Measurements from ENCODE around the gene NR2F6. TPM values are rescaled to one million over a fixed set of nuclear protein-coding genes. Genes with fewer than 3 reads are reported as not detected.

NR2F6 gene
- total and polyA plus RNA-seq, 2 experiments from 2014 or later, result 124 to 173 TPM

GRCh38 chr19:17240826-17241399 lies 4.8 kb downstream of the NR2F6 start:
- H3K4me1 ChIP-seq (ENCODE audit: low read depth), result peaks cover 13% of the 10 kb centered on the region
- no peak overlapping the region for H3K27ac ChIP-seq
- H3K9me3 ChIP-seq (ENCODE audit: low read depth), result no peaks in the 10 kb centered on the region
- TF ChIP-seq CTCF (IDR thresholded peaks at IDR 0.05; ENCODE audit: low read depth, low read length), result no peak
- H3K36me3 ChIP-seq, result peaks cover 9% of the 10 kb centered on the region
- no peaks in the 10 kb centered on the region for H3K27me3 ChIP-seq
- H3K4me3 ChIP-seq, result no peak overlapping the region
- no peak for DNase-seq (ENCODE audit: low read depth in 1 of 2, low spot score in 1 of 2)

- Histone ChIP-seq H3K9me3 (ENCODE audit: low read depth) (no peaks in the 10 kb centered on the region), H3K27me3 (no peaks in the 10 kb centered on the region), H3K27ac (no peak overlapping the region), H3K36me3 (peaks cover 9% of the 10 kb centered on the region), H3K4me1 (ENCODE audit: low read depth) (peaks cover 16% of the 10 kb centered on the region), H3K4me3 (no peak overlapping the region)
- DNase-seq (ENCODE audit: low read depth in 1 of 2, low spot score in 1 of 2), result no peak
- no peak for TF ChIP-seq CTCF (IDR thresholded peaks at IDR 0.05; ENCODE audit: low read depth, low read length)
These were observed 5.5 kb downstream of the NR2F6 start for GRCh38 chr19:17240062-17240752.

- no peak overlapping the region for H3K27ac ChIP-seq
- TF ChIP-seq CTCF (IDR thresholded peaks at IDR 0.05; ENCODE audit: low read depth, low read length), result no peak
- no peak for DNase-seq (ENCODE audit: low read depth in 1 of 2, low spot score in 1 of 2)
- peaks cover 13% of the 10 kb centered on the region for H3K4me1 ChIP-seq (ENCODE audit: low read depth)
- H3K4me3 ChIP-seq, result no peak overlapping the region
- no peaks in the 10 kb centered on the region for H3K27me3 ChIP-seq
- peaks cover 13% of the 10 kb centered on the region for H3K36me3 ChIP-seq
- H3K9me3 ChIP-seq (ENCODE audit: low read depth), result no peaks in the 10 kb centered on the region
These were observed 7.7 kb downstream of the NR2F6 start for GRCh38 chr19:17237747-17238706.

GRCh38 chr19:17236811-17237543 lies 8.7 kb downstream of the NR2F6 start:
- Histone ChIP-seq H3K27me3 (no peaks in the 10 kb centered on the region), H3K9me3 (ENCODE audit: low read depth) (no peaks in the 10 kb centered on the region), H3K36me3 (peaks cover 22% of the 10 kb centered on the region), H3K4me1 (ENCODE audit: low read depth) (peaks cover 13% of the 10 kb centered on the region), H3K27ac (peak overlapping the region; percentile 13), H3K4me3 (no peak overlapping the region)
- no peak for TF ChIP-seq CTCF (IDR thresholded peaks at IDR 0.05; ENCODE audit: low read depth, low read length)
- DNase-seq (ENCODE audit: low read depth in 1 of 2, low spot score in 1 of 2), result no peak

Data from cardiac muscle cell (in vitro differentiated cells and primary cell).